ENCODE results near the gene ZNF554.
"Not testable (repeated sequence)": the region's sequence is repeated elsewhere in the genome, so short reads cannot be mapped to it uniquely, and the experiment has no call there.

The ZNF554 gene

DNA sequence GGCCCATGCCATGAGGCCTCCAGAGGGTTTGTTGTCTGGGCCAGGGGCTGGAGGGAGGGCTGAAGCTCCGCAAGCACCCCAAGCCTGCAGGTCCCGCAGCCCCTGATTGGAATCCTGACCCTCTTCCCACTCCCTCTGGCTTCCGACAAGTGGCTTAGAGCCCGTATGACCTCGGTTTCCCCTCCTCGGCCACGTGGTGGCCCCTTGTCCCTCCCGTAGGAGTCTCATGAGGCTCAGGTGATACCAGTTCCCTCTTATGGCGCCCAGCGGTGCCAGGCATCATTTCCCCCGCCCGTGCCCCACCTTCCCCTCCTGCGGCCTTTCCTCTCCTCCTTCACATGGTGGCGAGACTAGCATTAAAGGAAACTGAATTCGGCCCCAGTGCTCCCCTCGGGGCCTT, 28.2 kb upstream of the ZNF554 start:
- DNase-seq = no peak

DNA sequence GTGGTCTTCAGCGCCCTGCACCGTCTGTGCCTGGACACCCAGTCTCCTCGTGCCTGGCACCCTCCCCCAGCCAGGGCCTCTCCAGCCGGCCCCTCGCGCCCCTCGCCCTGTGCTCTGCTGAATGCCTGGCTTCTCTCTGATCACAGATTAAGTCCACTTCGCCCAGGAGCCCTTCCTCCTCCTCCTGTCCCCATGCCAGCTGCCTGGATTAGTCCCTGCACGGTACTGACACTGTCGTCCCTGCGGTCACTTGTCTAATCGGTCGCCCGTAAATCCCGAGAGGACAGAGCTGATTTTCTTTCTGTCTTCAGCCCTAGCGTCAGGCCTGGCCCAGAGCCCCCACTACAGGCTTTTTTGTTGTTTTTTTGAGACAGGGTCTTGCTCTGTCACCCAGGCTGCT, 27.8 kb upstream of the ZNF554 start:
- no peak for DNase-seq

DNA sequence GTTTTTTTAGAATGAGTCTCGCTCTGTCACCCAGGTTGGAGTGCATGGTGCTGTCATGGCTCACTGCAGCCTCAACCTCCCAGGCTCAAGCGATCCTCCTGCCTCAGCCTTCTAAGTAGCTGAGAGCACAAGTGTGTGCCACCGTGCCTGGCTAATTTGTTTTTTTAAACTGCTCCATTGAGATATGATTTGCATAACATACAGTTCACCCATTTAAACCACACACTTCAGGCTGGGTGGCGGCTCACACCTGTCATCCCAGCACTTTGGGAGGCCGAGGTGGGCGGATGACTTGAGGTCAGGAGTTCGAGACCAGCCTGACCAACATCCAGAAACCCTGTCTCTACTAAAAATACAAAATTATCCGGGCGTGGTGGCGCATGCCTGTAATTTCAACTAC, 27.0 kb upstream of the ZNF554 start:
- DNase-seq = not testable (repeated sequence)

DNA sequence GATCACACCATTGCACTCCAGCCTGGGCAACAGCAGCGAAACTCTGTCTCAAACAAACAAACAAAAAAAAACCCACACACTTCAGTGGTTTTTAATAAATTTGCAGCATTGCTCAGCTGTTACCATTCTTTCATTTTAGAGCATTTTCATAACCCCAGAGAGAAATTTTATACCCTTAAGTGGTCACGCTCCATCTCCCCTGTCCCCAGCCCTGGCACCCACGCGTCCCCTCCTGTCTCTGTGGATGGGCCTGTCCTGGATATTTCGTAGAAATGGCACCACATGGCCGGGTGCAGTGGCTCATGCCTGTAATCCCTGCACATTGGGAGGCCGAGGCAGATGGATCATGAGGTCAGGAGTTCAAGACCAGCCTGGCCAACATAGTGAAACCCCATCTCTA, 26.5 kb upstream of the ZNF554 start:
- no peak for DNase-seq

DNA sequence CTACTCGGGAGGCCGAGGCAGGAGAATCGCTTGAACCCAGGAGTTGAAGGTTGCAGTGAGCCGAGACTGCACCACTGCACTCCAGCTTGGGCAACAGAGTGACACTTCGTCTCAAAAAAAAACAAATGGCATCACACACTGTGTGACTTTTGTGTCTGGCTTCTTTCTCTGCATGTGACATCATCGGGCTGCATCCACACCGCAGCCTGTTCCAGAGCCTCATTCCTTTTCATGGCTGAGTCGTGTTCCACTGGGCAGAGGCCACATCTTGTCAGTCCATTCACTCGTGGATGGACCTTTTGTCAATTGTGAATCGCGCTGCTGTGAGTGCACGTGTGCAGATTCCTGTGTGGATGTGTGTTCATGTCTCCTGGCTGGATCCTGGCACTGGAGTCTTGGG, 26.1 kb upstream of the ZNF554 start:
- DNase-seq = no peak

DNA sequence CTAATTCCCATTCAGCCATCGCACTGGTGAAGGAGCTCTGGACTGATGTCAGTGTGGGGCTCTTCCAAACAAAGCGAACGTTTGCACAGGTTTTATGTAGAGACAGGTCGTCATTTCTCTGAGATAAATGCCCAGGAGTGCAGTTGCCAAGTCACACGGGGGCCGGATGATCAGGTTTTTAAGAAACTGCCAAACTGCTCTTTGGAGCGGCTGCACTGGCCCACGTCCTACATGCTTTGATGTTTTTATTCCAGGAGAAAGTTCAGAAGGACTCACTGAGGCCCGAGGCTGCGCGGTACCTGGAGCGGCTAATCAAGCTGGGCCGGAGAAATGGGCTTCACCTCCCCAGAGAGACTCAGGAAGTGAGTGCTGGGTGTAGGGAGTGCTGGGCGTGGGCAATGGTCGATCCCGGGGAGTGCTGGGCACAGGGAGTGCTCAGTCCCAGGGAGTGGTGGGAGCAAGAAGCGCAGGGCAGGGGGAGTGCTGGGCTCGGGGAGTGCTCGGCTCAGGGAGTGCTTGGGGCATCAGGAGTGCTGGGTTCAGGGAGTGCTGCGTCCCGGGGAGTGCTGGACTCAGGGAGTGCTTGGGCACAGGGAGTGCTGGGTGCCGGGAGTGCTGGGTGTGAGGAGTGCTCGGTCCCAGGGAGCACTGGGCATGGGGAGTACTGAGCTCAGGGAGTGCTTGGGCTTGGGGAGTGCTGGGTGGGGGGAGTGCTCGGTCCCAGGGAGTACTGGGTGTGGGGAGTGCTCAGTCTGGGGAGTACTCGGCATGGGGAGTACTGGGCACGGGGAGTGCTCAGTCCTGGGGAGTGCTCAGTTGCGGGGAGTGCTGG, 23.6 kb upstream of the ZNF554 start:
- DNase-seq = no peak

DNA sequence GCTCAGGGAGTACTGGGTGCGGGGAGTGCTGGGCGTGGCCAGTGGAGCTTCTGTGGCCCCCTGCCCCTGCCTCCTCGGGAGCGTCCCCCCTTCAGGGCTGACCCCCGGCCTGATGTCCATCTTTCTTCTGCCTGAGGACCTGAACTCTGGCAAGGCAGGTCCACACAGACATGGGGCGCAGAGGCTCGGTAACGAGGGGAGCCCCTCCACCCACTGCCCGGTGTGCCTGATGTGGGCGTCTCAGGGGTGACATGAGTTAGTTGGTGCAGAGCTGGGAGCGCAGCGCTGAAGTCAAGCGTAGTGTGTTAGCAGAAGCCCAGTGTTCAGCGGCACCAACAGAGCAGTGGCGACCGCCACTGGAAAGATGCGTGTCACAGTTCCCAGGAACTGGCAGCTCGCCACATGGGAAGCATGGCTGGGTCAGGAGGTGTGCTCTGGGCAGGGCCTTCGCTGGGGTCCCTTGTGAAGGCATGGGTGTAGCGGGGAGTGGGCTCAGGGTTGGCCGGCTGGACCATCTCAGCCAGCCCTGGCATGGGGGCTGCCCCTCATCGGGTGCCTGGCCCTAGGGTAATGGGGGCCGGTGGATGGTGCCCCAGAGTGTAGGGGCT, 22.9 kb upstream of the ZNF554 start:
- no peak for DNase-seq

DNA sequence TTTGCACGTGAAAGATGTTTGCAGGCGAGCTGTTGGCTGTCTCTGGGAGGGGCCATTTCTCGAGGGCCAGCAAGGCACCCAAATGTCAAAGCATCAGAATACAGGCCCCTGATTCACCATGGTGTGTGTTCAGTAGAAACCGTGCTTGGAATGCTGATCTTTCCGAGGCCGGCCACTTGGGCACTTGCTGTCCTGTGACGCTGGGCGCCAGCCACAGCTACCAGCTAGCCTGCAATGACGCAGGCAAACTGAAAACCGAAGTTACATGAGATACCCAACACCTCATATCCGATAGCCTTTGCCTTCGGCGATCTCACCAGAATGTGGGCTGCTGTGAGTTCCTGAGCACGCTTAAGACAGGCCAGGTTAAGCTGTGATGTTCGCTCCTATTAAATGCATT, 22.4 kb upstream of the ZNF554 start:
- no peak for DNase-seq

DNA sequence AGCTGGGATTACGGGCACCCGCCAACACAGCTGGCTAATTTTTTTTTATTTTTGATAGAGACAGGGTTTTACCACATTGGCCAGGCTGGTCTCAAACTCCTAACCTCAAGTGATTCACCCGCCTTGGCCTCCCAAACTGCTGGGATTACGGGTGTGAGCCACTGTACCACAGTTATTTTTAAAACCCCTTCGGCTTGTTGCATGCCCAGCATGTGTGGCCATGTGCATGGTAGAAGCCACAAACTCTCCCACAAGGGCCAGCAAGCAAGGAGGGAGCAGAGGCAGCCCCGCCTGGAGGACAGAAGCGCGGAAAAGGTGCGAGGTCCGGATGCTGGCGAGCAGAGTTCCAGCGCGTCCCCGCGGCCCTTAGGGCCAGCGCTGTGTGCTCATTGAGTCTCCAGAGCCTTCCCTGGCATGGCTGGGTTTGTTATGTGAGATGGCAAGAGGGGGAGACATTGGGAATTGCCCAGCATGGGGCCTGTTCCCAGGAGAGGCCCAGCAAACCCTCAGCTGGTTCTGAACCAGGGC, 21.4 kb upstream of the ZNF554 start:
- DNase-seq = no peak

DNA sequence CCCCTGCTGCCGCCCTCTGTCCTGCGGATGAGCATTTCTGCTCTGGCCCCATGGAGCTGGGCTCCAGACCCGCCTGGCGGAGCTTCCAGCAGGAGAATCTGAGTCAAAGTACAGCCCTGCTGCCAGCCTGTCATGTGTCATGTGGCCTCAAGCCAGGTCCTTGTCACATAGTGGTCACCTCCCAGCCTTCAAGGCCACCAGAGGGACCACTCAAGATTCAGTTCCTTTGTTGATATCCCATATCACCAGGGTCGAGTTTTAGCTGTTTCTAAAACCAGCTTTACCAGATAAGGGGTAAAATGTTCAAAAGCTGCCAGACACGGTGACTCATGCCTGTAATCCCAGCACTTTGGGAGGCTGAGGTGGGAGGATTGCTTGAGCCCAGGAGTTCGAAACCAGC, 20.9 kb upstream of the ZNF554 start:
- DNase-seq = no peak

DNA sequence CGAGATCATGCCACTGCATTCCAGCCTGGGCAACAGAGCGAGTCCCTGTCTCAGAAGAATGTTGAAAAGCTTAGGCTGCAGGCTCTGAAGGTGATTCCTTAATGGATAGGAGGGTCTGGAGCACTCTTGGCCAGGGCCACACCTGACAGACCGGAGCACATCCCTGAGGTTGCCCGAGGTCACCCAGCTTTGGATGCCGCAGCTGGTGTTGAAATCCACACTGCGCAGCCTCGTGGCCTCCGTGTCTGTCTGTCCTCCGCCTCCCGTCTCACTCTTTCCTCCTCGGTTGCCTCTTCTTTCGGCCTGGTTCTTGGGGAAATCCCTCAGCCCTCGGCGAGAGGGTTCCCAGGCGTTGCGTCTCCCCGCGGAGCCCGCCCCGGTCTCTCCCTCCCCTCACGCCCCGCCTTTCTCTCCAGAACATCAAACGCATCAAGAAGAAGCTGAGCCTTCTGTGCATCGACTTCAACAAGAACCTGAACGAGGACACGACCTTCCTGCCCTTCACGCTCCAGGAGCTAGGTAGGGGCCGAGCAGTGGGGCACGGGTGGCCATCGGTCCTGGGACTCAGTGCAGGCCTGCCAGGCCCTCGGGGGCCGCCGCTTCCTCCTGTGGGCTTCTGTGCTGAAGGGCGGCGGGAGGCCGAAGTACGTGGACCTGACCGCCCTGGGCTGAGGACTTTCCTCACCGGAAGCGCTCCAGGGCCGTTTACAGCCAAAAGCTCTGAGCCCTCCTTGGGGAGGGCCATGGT, 20.2 kb upstream of the ZNF554 start:
- no peak for DNase-seq

DNA sequence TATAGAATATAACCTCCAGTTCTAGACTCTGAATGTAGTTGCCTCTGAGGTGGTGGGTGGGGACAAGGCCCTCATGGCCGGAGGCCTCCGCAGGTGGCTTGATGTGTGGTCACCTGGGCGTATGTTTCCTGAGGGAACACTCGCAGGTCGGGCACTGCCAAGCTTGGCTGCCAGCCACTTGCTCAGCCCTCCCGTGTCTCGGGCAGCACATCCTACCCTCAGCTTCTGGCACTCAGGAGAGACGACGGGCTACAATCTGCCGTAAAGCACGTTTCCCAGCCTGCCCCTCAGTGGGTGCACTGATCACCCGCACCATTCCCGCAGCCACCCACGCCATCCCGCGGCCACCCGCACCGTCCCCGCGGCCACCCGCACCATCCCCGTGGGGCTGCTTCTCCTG, 19.2 kb upstream of the ZNF554 start:
- DNase-seq = no peak

DNA sequence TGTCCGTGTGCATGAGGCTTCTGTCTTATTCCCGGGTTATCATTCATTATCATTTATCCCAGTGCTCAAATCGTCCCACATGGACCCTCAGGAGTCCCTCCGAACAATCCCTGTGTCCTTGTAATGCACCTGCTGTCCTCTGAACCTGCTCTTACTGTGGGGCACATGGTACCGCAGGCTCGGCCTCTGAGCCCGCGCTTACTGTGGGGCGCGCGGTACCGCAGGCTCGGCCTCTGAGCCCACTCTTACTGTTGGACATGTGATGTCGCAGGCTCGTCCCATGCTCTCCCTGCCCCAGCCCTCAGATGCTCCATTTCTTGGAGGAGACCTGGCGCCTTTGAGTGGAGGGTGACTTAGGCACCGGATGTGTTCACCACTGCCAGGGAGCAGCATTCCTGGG, 16.8 kb upstream of the ZNF554 start:
- no peak for DNase-seq

DNA sequence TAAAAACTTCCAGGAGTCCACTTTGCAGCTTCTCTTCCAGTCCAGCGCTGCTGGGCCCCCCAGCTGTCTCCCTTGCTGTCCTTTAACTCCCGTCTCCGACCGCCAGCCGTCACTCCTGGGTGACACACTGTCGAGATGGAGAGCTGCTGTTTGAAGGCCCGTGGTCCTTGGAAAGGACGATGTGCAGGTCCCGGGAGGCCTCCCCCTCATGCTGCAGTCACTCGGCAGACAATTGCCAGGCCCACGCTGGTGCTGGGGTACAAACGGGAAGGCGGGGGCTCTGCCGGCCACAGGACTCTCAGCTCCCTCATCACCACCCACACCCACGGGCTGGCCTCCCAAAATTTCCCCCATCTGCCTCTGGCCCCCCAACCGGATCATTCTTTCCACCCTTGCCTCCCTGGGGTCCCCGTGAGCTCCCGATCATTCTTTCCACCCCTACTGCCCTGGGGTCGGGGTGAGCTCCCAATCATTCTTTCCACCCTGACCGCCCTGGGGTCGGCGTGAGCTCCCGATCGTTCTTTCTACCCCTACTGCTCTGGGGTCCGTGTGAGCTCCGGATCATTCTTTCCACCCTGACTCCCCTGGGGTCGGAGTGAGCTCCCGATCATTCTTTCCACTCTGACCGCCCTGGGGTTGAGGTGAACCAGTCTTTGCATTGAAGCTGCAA, 16.0 kb upstream of the ZNF554 start:
- DNase-seq = no peak

DNA sequence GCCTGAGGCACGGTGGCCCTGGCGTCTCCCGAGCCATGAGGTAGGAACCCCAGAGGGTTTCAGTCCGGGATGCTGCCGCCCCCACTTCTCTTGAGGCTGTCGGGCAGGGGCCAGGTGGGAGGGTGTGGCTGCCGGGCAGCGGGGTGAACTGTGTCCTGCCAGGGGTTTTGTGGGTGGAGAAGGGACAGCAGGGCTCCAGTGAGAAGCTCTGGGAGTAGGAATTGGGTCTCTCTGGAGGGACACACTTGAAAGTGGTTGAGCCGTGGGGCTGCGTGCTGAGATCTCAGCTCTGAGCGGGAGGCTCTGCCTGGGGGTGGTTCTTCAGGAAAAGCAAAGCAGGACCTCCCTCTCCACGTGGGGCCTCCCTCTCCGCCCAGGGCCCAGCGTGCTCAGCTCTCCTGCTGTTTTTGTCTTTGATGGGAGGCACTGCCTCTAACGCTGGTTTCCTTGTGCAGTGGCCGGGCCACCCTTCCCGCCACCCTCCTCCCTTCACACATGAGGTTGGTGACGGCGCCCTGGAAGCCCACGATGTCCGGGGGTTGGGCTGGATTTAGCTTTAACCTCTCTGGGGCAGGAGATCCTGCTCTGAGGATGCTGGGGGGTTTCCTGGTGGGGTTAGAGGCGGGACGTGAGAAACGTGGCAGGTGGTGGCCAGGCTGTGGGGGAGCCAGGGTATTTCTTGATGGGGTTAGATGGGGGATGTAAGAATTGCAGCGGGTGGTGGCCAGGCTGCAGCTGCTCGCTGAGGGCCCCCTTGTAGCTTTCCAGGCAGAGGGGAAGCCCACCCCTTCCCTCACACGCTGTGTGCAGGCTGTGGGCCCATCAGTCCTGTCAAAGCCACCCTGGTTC, 15.3 kb upstream of the ZNF554 start:
- DNase-seq = no peak

DNA sequence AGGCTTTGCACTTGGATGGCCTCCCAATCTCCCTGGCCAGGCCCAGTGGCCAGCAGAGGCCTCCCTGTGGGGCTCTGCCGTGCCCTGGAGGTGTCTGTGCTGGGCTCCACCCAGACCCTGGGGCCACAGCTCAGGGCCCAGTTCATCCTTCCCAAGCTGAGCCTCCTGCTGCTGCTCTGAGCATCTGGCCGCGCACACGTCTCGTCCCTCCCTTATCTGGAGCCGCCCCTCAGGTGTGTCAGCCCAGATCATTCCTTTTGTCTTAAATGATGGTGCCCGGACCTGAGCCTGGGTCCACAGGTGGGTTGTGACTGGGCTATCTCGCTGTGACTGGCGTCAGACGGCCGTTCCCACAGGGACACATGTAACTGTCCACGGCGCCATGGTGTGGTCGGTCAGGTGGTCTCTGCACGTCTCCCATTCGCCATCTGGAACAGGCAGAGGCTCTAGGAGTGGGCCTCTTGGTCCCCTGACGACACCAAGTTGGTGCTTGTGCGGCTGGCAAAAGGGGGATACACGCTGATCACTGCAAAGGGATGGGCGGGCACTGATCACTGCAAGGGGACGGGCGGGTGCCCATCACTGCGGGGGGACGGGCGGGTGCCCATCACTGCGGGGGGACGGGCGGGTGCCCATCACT, 14.3 kb upstream of the ZNF554 start:
- DNase-seq = no peak

DNA sequence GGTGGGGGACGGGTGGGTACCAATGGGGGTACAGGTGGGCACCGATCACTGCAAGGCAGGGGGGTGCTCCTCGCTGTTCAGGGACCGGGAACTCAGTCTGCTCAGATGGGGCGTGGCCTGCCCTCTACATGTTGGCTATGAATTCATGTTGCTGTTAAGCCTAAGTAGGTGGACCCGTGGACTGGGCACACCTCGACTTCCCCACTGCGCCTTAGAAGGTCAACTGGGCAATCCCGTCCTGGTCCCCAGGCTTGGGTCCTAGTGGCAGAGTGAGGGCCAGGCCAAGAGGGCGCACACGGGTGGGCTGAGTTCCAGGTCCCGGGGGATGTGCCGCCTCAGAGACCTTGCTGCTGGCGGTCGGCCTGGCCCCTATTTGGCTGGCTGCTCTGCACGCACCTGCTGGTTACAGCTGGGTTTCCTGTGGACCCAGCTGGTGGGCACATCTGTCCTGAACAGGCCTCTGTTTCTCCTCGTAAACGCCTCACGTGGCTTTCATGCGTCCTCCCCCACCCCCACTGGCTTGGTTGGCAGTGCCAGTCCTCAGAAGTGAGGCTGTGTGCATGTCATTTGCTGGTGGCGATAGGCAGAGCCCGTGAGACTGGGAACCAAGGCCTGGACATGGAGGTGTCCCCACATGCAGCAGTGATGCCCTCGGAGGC, 13.5 kb upstream of the ZNF554 start:
- no peak for DNase-seq

DNA sequence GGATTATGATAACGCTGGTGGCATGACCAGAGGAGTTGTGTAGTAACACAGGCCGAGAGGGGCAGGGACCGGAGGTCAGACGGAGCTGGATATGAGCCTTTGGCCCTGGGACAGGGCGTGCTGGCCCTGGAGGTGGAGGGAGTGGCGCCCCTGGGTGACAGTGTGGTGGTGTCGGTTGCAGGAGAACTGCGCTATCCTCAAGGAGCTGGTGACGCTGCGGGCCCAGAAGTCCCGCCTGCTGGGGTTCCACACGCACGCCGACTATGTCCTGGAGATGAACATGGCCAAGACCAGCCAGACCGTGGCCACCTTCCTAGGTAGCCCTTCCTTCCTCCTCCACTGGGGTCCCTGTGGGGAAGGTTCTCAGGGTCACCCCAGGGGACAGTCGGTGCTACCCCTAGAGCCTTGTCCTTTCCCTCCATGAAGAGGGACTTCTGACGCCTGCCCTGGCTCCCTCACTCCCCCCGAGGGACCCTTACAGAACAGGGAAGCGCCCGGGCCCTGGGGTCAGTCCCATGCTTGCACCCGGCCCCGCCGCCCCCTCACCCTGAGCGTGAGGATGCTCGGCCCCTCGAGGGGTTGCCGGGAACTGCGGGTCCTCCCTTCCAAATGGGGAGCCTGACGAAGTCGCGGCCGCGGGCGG, 12.8 kb upstream of the ZNF554 start:
- no peak for DNase-seq

DNA sequence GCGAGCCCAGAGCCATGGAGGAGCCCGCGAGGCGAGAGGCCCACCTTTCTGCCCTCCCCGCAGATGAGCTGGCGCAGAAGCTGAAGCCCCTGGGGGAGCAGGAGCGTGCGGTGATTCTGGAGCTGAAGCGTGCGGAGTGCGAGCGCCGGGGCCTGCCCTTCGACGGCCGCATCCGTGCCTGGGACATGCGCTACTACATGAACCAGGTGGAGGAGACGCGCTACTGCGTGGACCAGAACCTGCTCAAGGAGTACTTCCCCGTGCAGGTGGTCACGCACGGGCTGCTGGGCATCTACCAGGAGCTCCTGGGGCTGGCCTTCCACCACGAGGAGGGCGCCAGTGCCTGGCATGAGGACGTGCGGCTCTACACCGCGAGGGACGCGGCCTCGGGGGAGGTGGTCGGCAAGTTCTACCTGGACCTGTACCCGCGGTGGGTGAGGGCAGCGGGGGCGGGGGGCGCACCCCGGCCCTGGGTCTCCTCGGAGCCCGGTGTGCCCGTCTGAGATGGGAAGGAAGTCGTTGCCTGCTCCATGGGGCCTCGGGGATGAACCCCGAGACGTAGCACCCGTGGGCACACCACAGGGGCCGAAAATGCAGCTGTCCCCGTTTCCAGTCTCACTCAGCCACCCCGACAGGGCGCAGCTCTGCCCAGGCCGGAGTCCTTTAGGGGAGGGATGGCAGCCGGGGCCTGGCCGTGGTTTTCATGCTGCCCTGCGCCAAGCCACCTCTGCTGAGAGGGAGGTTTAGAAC, 12.1 kb upstream of the ZNF554 start:
- DNase-seq = no peak
